ENCODE data around the gene CHSY3.

The CHSY3 gene

GRCh38 chr5:130002876-130003275 lies 98.6 kb downstream of the CHSY3 start:
- in situ Hi-C loops (cut with MboI; ENCODE audit: low pct_unique_long_range_greater_than_20kb, low sequenced_read_pairs, unreplicated experiment) = no loop called here
- no peak for DNase-seq (ENCODE audit: low spot score)
- TF ChIP-seq, protein P1, sequence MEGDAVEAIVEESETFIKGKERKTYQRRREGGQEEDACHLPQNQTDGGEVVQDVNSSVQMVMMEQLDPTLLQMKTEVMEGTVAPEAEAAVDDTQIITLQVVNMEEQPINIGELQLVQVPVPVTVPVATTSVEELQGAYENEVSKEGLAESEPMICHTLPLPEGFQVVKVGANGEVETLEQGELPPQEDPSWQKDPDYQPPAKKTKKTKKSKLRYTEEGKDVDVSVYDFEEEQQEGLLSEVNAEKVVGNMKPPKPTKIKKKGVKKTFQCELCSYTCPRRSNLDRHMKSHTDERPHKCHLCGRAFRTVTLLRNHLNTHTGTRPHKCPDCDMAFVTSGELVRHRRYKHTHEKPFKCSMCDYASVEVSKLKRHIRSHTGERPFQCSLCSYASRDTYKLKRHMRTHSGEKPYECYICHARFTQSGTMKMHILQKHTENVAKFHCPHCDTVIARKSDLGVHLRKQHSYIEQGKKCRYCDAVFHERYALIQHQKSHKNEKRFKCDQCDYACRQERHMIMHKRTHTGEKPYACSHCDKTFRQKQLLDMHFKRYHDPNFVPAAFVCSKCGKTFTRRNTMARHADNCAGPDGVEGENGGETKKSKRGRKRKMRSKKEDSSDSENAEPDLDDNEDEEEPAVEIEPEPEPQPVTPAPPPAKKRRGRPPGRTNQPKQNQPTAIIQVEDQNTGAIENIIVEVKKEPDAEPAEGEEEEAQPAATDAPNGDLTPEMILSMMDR (IDR thresholded peaks at IDR 0.05; ENCODE audit: extremely low read depth, insufficient read depth, missing control alignments) = no peak

DNA sequence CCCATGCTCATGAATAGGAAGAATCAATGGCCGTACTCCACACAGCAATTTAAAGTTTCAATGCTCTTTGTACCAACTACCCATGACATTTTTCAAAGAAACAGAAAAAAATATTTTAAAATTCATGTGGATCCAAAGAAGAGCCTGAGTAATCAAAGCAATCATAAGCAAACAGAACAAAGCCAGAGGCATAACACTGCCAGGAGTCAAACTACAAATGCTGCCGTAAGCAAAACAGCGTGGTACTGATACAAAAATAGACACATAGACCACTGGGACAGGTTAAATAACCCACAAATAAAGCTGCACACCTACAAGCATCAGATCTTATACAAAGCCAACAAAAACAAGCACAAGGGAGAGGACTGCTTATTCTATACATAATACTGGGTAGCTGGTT lies 107.7 kb downstream of the CHSY3 start:
- in situ Hi-C loops (cut with MboI; ENCODE audit: low pct_unique_long_range_greater_than_20kb, low sequenced_read_pairs, unreplicated experiment) = no loop called here
- DNase-seq (ENCODE audit: low spot score) = no peak
- TF ChIP-seq, protein P1 (IDR thresholded peaks at IDR 0.05; ENCODE audit: extremely low read depth, insufficient read depth, missing control alignments) = no peak

GRCh38 chr5:130017173-130017572 lies 112.9 kb downstream of the CHSY3 start:
- in situ Hi-C loops (cut with MboI; ENCODE audit: low pct_unique_long_range_greater_than_20kb, low sequenced_read_pairs, unreplicated experiment) = no loop called here
- TF ChIP-seq, protein P1 (IDR thresholded peaks at IDR 0.05; ENCODE audit: extremely low read depth, insufficient read depth, missing control alignments) = no peak
- DNase-seq (ENCODE audit: low spot score) = no peak

GRCh38 chr5:130018641-130019040 lies 114.4 kb downstream of the CHSY3 start:
- TF ChIP-seq, protein P1 (IDR thresholded peaks at IDR 0.05; ENCODE audit: extremely low read depth, insufficient read depth, missing control alignments) = no peak
- in situ Hi-C loops (cut with MboI; ENCODE audit: low pct_unique_long_range_greater_than_20kb, low sequenced_read_pairs, unreplicated experiment) = no loop called here
- DNase-seq (ENCODE audit: low spot score) = no peak

- in situ Hi-C loops (cut with MboI; ENCODE audit: low pct_unique_long_range_greater_than_20kb, low sequenced_read_pairs, unreplicated experiment) = no loop called here
Measured at GRCh38 chr5:130021000-130021399, 116.7 kb downstream of the CHSY3 start.

GRCh38 chr5:130021876-130022275 lies 117.6 kb downstream of the CHSY3 start:
- DNase-seq (ENCODE audit: low spot score) = no peak
- in situ Hi-C loops (cut with MboI; ENCODE audit: low pct_unique_long_range_greater_than_20kb, low sequenced_read_pairs, unreplicated experiment) = no loop called here
- TF ChIP-seq, protein P1 (IDR thresholded peaks at IDR 0.05; ENCODE audit: extremely low read depth, insufficient read depth, missing control alignments) = no peak

More at GRCh38 chr5:130021000-130021399, 116.7 kb downstream of the CHSY3 start:
- TF ChIP-seq, protein P1 (IDR thresholded peaks at IDR 0.05; ENCODE audit: extremely low read depth, insufficient read depth, missing control alignments) = no peak
- no peak for DNase-seq (ENCODE audit: low spot score)

DNA sequence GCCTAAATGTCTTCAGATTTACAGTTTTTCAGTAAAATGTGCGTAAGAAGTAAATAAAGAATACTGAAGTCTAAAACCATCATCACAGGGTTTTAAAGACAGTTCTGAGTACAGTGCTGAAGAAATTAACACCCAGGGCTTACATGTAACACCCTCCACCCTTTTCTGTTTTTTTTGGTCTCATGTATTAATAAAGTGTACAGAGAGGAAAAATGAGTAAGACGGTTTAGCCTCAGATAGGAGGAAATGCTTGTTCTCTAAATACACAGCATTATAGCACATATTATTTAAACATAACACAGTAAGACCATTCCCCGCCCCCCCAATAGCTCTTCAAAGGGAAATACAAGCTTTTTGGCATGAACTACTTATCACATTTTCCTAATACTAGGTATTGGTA lies 119.3 kb downstream of the CHSY3 start:
- in situ Hi-C loops (cut with MboI; ENCODE audit: low pct_unique_long_range_greater_than_20kb, low sequenced_read_pairs, unreplicated experiment) = no loop called here
- TF ChIP-seq, protein P1 (IDR thresholded peaks at IDR 0.05; ENCODE audit: extremely low read depth, insufficient read depth, missing control alignments) = no peak
- DNase-seq (ENCODE audit: low spot score) = no peak

Data from GM13977 (cell line).